ENCODE measurements around the gene SERPINB2. TPM values are rescaled to one million over a fixed set of nuclear protein-coding genes. Genes with fewer than 3 reads are reported as not detected.

SERPINB2 gene
- total RNA-seq, 1 donor, result 0.72 TPM

GRCh38 chr18:63897072-63897471 is 9.6 kb downstream of the SERPINB2 start:
- Histone ChIP-seq H3K9me3 (ENCODE audit: low read depth, low read length) (no peaks in the 10 kb centered on the region), H3K4me3 (ENCODE audit: insufficient read depth, low read length) (no peak overlapping the region), H3K4me1 (ENCODE audit: insufficient read depth, low read length) (no peaks in the 10 kb centered on the region), H3K27me3 (ENCODE audit: insufficient read depth, low read length) (no peaks in the 10 kb centered on the region), H3K36me3 (ENCODE audit: insufficient read depth, low read length) (no peaks in the 10 kb centered on the region), H3K4me2 (ENCODE audit: insufficient read depth, low read length) (no peak overlapping the region), H2AFZ (ENCODE audit: low read length) (no peak overlapping the region), H3K27ac (ENCODE audit: low read depth, low read length) (no peak overlapping the region), H3K79me2 (ENCODE audit: insufficient read depth, low read length) (no peaks in the 10 kb centered on the region), H4K20me1 (ENCODE audit: insufficient read depth, low read length) (no peaks in the 10 kb centered on the region)
- DNase-seq (ENCODE audit: insufficient read length, low spot score, missing footprints), result no peak
- no peak for TF ChIP-seq CTCF (IDR thresholded peaks at IDR 0.05; ENCODE audit: extremely low read depth, low read depth, low read length)

DNA sequence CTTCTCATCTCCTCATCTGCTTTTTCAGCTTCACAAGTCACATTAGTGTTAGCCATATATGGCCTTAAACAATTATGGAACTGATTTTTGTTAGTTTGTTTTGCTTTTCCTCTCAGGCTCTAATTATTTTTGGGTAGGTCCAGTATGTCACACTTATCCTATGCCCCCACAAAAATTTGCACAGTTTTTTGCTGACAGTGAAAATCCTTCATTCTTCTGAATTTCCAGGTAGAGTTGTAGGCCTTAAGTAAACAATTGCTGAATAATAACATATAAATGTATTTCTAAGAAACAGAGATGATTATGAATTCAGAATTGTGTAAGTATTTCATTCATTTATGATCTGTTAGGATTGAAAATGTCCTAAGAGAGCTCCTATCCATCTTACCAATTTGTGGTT is 11.7 kb downstream of the SERPINB2 start:
- TF ChIP-seq CTCF (IDR thresholded peaks at IDR 0.05; ENCODE audit: extremely low read depth, low read depth, low read length), result no peak

DNA sequence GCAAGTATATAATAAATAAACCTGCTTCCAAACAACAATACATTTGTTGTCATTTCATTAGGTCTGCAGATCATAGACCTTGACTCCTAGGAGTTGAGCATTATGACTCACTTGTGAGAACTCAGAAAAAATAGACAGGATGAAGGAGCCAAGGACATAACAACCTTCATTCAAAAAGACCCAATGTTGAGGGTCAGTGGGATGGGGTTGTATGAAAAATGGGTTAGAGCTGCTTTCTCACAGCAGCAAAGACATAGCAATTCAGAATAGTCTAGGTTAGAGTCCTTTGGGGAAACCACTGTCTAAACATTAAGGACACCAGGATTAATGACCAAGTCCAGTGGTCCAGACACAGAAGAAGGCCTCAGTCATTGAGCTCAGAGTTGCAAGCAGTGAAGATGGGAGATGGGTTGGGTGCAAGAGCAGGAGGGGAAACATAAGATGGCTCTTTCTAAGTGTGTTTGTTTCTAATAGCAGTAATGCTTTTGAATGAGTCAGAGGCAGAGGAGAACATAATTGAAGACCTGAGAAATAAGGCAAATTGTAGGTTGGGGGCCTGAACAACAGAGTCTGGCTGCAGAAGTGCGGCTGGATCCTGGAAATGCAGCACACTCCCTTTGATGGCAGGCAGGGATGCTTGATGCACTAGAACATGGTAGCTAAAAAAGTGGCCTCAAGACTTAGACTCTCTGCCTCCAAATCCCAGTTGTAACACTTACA is 16.5 kb downstream of the SERPINB2 start:
- no peaks in the 10 kb centered on the region for H3K36me3 ChIP-seq (ENCODE audit: insufficient read depth, low read length)
- H3K27me3 ChIP-seq (ENCODE audit: insufficient read depth, low read length), result no peaks in the 10 kb centered on the region
- no peak overlapping the region for H3K27ac ChIP-seq (ENCODE audit: low read depth, low read length)
- TF ChIP-seq CTCF (IDR thresholded peaks at IDR 0.05; ENCODE audit: extremely low read depth, low read depth, low read length), result no peak
- no peaks in the 10 kb centered on the region for H4K20me1 ChIP-seq (ENCODE audit: insufficient read depth, low read length)
- no peaks in the 10 kb centered on the region for H3K9me3 ChIP-seq (ENCODE audit: low read depth, low read length)
- no peaks in the 10 kb centered on the region for H3K79me2 ChIP-seq (ENCODE audit: insufficient read depth, low read length)
- H2AFZ ChIP-seq (ENCODE audit: low read length), result no peak overlapping the region
- no peak overlapping the region for H3K4me2 ChIP-seq (ENCODE audit: insufficient read depth, low read length)
- no peak overlapping the region for H3K4me3 ChIP-seq (ENCODE audit: insufficient read depth, low read length)
- H3K4me1 ChIP-seq (ENCODE audit: insufficient read depth, low read length), result no peaks in the 10 kb centered on the region
- no peak for DNase-seq (ENCODE audit: insufficient read length, low spot score, missing footprints)

More for the DNA sequence above, 11.7 kb downstream of the SERPINB2 start:
- Histone ChIP-seq H4K20me1 (ENCODE audit: insufficient read depth, low read length) (no peaks in the 10 kb centered on the region), H3K79me2 (ENCODE audit: insufficient read depth, low read length) (no peaks in the 10 kb centered on the region), H3K9me3 (ENCODE audit: low read depth, low read length) (no peaks in the 10 kb centered on the region), H3K27ac (ENCODE audit: low read depth, low read length) (no peak overlapping the region), H3K4me3 (ENCODE audit: insufficient read depth, low read length) (no peak overlapping the region), H3K27me3 (ENCODE audit: insufficient read depth, low read length) (no peaks in the 10 kb centered on the region), H3K36me3 (ENCODE audit: insufficient read depth, low read length) (no peaks in the 10 kb centered on the region), H3K4me2 (ENCODE audit: insufficient read depth, low read length) (no peak overlapping the region), H3K4me1 (ENCODE audit: insufficient read depth, low read length) (no peaks in the 10 kb centered on the region), H2AFZ (ENCODE audit: low read length) (no peak overlapping the region)
- no peak for DNase-seq (ENCODE audit: insufficient read length, low spot score, missing footprints)

GRCh38 chr18:63904694-63905093 is 17.2 kb downstream of the SERPINB2 start:
- no peaks in the 10 kb centered on the region for H3K27me3 ChIP-seq (ENCODE audit: insufficient read depth, low read length)
- H3K4me1 ChIP-seq (ENCODE audit: insufficient read depth, low read length), result no peaks in the 10 kb centered on the region
- no peak overlapping the region for H3K4me3 ChIP-seq (ENCODE audit: insufficient read depth, low read length)
- H3K79me2 ChIP-seq (ENCODE audit: insufficient read depth, low read length), result no peaks in the 10 kb centered on the region
- no peaks in the 10 kb centered on the region for H4K20me1 ChIP-seq (ENCODE audit: insufficient read depth, low read length)
- DNase-seq (ENCODE audit: insufficient read length, low spot score, missing footprints), result no peak
- H2AFZ ChIP-seq (ENCODE audit: low read length), result no peak overlapping the region
- TF ChIP-seq CTCF (IDR thresholded peaks at IDR 0.05; ENCODE audit: extremely low read depth, low read depth, low read length), result no peak
- H3K36me3 ChIP-seq (ENCODE audit: insufficient read depth, low read length), result no peaks in the 10 kb centered on the region
- H3K4me2 ChIP-seq (ENCODE audit: insufficient read depth, low read length), result no peak overlapping the region
- H3K27ac ChIP-seq (ENCODE audit: low read depth, low read length), result no peak overlapping the region
- H3K9me3 ChIP-seq (ENCODE audit: low read depth, low read length), result no peaks in the 10 kb centered on the region
